DMS153 treated with DMSO at 0.1 percent for 48 hours (cell line): ENCODE measurements around the gene NOM1.
"Not testable (repeated sequence)": the region's sequence is repeated elsewhere in the genome, so short reads cannot be mapped to it uniquely, and the experiment has no call there.

ENCODE experiments used
- DNase-seq: peaks from one replicate; lab custom pipeline; 2025; ENCODE audit not compliant: unreplicated experiment; lab: John Stamatoyannopoulos, UW

NOM1 gene

GRCh38 chr7:156936766-156937165 lies 12.7 kb upstream of the NOM1 start:
- DNase-seq: not testable (repeated sequence)

GRCh38 chr7:156940421-156941122 lies 8.9 kb upstream of the NOM1 start:
- DNase-seq: no peak

GRCh38 chr7:156941393-156942182 lies 7.9 kb upstream of the NOM1 start:
- DNase-seq: no peak

- DNase-seq: no peak
Measured at GRCh38 chr7:156942708-156943090, 6.8 kb upstream of the NOM1 start.

GRCh38 chr7:156943091-156944041 lies 6.1 kb upstream of the NOM1 start:
- no peak for DNase-seq

- DNase-seq: no peak
Measured at GRCh38 chr7:156944876-156945275, 4.6 kb upstream of the NOM1 start.

- no peak for DNase-seq
Measured at GRCh38 chr7:156947120-156947843, 2.2 kb upstream of the NOM1 start.

- DNase-seq: no peak
Measured at GRCh38 chr7:156948361-156948760, 1.2 kb upstream of the NOM1 start.

GRCh38 chr7:156950381-156950858 lies 908 bp downstream of the NOM1 start:
- DNase-seq: no peak

- DNase-seq: not testable (repeated sequence)
Measured at GRCh38 chr7:156953215-156953614, 3.7 kb downstream of the NOM1 start.

- no peak for DNase-seq
Measured at GRCh38 chr7:156954941-156955340, 5.4 kb downstream of the NOM1 start.

- no peak for DNase-seq
Measured at GRCh38 chr7:156956727-156957126, 7.2 kb downstream of the NOM1 start.

- no peak for DNase-seq
Measured at GRCh38 chr7:156962145-156962544, 12.6 kb downstream of the NOM1 start.

GRCh38 chr7:156962897-156963296 lies 13.4 kb downstream of the NOM1 start:
- no peak for DNase-seq

- DNase-seq: no peak
Measured at GRCh38 chr7:156963472-156963871, 14.0 kb downstream of the NOM1 start.

- DNase-seq: no peak
Measured at GRCh38 chr7:156964971-156965370, 15.5 kb downstream of the NOM1 start.

- no peak for DNase-seq
Measured at GRCh38 chr7:156966387-156966786, 16.9 kb downstream of the NOM1 start.

- DNase-seq: no peak
Measured at GRCh38 chr7:156968183-156968582, 18.7 kb downstream of the NOM1 start.

GRCh38 chr7:156969972-156970420 lies 20.5 kb downstream of the NOM1 start:
- no peak for DNase-seq

- no peak for DNase-seq
Measured at GRCh38 chr7:156975620-156976019, 26.1 kb downstream of the NOM1 start.
